HepG2 (cell line): ENCODE data around the gene TANC2.

Experiments
- GABPA ChIP-seq, 2 experiments: IDR thresholded peaks; 2 replicates each; pipeline ENCODE4 v1.6.1; 2011 to 2016; ENCODE audit warnings: low read depth in 2 of 2, low read length in 1 of 2, missing biosample characterization in 1 of 2, missing genetic modification characterization in 1 of 2
- NBN ChIP-seq: fragments of 450-650 bp; conservative IDR thresholded peaks from 2 replicates; pipeline ENCODE4 v1.6.1; 2017
- NFYB ChIP-seq: sonication (generic); formaldehyde crosslinking; IDR thresholded peaks from 2 replicates; pipeline ENCODE4 v1.4.0; 2020; ENCODE audit warnings: missing genetic modification reagents
- POLR2AphosphoS5 ChIP-seq: IDR thresholded peaks from 2 replicates; pipeline ENCODE4 v1.6.1; 2012; ENCODE audit warnings: low read depth, low read length
- RFX1 ChIP-seq: fragments of 450-650 bp; IDR thresholded peaks from 2 replicates; pipeline ENCODE4 v1.6.1; 2017
- TAF15 ChIP-seq: fragments of 200-400 bp; formaldehyde crosslinking; IDR thresholded peaks from one replicate; pipeline ENCODE4 v1.6.1; 2018; ENCODE audit warnings: mild to moderate bottlenecking, low read depth, low read length; ENCODE audit not compliant: poor library complexity, severe bottlenecking
- ZBTB1 ChIP-seq: sonication (generic); formaldehyde crosslinking; IDR thresholded peaks from 2 replicates; pipeline ENCODE4 v1.4.0; 2020; ENCODE audit warnings: missing genetic modification reagents, borderline replicate concordance
- ZFX ChIP-seq: sonication (generic); formaldehyde crosslinking; IDR thresholded peaks from 2 replicates; pipeline ENCODE4 v1.4.0; 2020; ENCODE audit warnings: mild to moderate bottlenecking, low read depth, missing genetic modification reagents, moderate library complexity
- ZIK1 ChIP-seq: sonication (generic); formaldehyde crosslinking; IDR thresholded peaks from 2 replicates; pipeline ENCODE4 v1.5.0; 2020; ENCODE audit warnings: mild to moderate bottlenecking, low read depth, missing genetic modification reagents, borderline replicate concordance
- TF ChIP-seq, protein P1 (sequence below): sonication (generic); formaldehyde crosslinking; IDR thresholded peaks from 2 replicates; pipeline ENCODE4 v1.5.0; 2020; ENCODE audit warnings: mild to moderate bottlenecking, missing genetic modification reagents, moderate library complexity
- TF ChIP-seq, protein P2 (sequence below), 2 experiments: sonication (generic) in 1 of 2; formaldehyde crosslinking in 1 of 2; IDR thresholded peaks; 2 replicates each; pipeline versions ENCODE4 v1.5.1 to v1.6.1; 2011 to 2020; ENCODE audit warnings: borderline replicate concordance in 1 of 2, low read depth in 1 of 2, low read length in 1 of 2, mild to moderate bottlenecking in 1 of 2, missing genetic modification reagents in 1 of 2, moderate library complexity in 1 of 2
- TF ChIP-seq, protein P3 (sequence below): sonication (generic); formaldehyde crosslinking; IDR thresholded peaks from 2 replicates; pipeline ENCODE4 v1.4.0; 2020; ENCODE audit warnings: missing genetic modification reagents, borderline replicate concordance
- TF ChIP-seq, protein P4 (sequence below): sonication (generic); formaldehyde crosslinking; IDR thresholded peaks from 2 replicates; pipeline ENCODE4 v1.4.0; 2020; ENCODE audit warnings: missing genetic modification reagents
- TF ChIP-seq, protein P5 (sequence below): sonication (generic); formaldehyde crosslinking; IDR thresholded peaks from 2 replicates; pipeline ENCODE4 v1.4.0; 2020; ENCODE audit warnings: missing genetic modification reagents

DNA sequence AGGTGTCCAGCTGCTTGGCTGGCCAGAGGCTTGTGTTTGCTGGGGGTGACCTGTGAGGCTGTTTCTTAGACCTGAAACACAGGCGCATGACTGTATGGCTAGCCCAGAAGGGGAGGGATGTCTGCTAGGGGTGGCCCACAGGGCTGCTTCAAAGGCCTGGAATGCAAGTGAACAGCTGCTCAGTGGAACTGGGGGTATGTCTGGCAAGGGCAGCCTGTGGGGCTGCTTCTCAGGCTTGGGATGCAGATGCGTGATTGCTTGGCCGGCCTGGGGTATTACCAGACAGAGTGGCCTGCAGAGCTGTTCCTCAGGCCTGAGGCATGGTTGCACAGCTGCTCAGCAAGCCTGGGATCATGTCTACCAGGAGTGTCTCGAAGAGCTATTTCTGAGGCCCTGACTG, 20.5 kb downstream of the TANC2 start:
- TF ChIP-seq NBN, result no peak
- no peak for TF ChIP-seq ZFX (CRISPR knock-in tag)
- TF ChIP-seq, protein P1, sequence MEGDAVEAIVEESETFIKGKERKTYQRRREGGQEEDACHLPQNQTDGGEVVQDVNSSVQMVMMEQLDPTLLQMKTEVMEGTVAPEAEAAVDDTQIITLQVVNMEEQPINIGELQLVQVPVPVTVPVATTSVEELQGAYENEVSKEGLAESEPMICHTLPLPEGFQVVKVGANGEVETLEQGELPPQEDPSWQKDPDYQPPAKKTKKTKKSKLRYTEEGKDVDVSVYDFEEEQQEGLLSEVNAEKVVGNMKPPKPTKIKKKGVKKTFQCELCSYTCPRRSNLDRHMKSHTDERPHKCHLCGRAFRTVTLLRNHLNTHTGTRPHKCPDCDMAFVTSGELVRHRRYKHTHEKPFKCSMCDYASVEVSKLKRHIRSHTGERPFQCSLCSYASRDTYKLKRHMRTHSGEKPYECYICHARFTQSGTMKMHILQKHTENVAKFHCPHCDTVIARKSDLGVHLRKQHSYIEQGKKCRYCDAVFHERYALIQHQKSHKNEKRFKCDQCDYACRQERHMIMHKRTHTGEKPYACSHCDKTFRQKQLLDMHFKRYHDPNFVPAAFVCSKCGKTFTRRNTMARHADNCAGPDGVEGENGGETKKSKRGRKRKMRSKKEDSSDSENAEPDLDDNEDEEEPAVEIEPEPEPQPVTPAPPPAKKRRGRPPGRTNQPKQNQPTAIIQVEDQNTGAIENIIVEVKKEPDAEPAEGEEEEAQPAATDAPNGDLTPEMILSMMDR, result no peak
- no peak for TF ChIP-seq TAF15
- no peak for TF ChIP-seq POLR2AphosphoS5
- no peak for TF ChIP-seq GABPA (IDR thresholded peaks at IDR 0.05; ENCODE audit: low read depth, low read length)
- TF ChIP-seq GABPA (CRISPR knock-in tag; IDR thresholded peaks at IDR 0.05; ENCODE audit: low read depth), result no peak
- TF ChIP-seq ZIK1 (CRISPR knock-in tag), result no peak
- TF ChIP-seq, protein P2, sequence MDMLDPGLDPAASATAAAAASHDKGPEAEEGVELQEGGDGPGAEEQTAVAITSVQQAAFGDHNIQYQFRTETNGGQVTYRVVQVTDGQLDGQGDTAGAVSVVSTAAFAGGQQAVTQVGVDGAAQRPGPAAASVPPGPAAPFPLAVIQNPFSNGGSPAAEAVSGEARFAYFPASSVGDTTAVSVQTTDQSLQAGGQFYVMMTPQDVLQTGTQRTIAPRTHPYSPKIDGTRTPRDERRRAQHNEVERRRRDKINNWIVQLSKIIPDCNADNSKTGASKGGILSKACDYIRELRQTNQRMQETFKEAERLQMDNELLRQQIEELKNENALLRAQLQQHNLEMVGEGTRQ (IDR thresholded peaks at IDR 0.05; ENCODE audit: low read depth, low read length), result no peak
- TF ChIP-seq, protein P2 (CRISPR knock-in tag; IDR thresholded peaks at IDR 0.05; ENCODE audit: borderline replicate concordance), result no peak
- TF ChIP-seq, protein P3, sequence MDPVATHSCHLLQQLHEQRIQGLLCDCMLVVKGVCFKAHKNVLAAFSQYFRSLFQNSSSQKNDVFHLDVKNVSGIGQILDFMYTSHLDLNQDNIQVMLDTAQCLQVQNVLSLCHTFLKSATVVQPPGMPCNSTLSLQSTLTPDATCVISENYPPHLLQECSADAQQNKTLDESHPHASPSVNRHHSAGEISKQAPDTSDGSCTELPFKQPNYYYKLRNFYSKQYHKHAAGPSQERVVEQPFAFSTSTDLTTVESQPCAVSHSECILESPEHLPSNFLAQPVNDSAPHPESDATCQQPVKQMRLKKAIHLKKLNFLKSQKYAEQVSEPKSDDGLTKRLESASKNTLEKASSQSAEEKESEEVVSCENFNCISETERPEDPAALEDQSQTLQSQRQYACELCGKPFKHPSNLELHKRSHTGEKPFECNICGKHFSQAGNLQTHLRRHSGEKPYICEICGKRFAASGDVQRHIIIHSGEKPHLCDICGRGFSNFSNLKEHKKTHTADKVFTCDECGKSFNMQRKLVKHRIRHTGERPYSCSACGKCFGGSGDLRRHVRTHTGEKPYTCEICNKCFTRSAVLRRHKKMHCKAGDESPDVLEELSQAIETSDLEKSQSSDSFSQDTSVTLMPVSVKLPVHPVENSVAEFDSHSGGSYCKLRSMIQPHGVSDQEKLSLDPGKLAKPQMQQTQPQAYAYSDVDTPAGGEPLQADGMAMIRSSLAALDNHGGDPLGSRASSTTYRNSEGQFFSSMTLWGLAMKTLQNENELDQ (CRISPR knock-in tag), result no peak
- TF ChIP-seq, protein P4, sequence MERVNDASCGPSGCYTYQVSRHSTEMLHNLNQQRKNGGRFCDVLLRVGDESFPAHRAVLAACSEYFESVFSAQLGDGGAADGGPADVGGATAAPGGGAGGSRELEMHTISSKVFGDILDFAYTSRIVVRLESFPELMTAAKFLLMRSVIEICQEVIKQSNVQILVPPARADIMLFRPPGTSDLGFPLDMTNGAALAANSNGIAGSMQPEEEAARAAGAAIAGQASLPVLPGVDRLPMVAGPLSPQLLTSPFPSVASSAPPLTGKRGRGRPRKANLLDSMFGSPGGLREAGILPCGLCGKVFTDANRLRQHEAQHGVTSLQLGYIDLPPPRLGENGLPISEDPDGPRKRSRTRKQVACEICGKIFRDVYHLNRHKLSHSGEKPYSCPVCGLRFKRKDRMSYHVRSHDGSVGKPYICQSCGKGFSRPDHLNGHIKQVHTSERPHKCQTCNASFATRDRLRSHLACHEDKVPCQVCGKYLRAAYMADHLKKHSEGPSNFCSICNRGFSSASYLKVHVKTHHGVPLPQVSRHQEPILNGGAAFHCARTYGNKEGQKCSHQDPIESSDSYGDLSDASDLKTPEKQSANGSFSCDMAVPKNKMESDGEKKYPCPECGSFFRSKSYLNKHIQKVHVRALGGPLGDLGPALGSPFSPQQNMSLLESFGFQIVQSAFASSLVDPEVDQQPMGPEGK (CRISPR knock-in tag), result no peak
- no peak for TF ChIP-seq NFYB (CRISPR knock-in tag)
- TF ChIP-seq, protein P5, sequence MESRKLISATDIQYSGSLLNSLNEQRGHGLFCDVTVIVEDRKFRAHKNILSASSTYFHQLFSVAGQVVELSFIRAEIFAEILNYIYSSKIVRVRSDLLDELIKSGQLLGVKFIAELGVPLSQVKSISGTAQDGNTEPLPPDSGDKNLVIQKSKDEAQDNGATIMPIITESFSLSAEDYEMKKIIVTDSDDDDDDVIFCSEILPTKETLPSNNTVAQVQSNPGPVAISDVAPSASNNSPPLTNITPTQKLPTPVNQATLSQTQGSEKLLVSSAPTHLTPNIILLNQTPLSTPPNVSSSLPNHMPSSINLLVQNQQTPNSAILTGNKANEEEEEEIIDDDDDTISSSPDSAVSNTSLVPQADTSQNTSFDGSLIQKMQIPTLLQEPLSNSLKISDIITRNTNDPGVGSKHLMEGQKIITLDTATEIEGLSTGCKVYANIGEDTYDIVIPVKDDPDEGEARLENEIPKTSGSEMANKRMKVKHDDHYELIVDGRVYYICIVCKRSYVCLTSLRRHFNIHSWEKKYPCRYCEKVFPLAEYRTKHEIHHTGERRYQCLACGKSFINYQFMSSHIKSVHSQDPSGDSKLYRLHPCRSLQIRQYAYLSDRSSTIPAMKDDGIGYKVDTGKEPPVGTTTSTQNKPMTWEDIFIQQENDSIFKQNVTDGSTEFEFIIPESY (CRISPR knock-in tag), result no peak
- TF ChIP-seq RFX1, result no peak
- TF ChIP-seq ZBTB1, result no peak
